T47D (cell line): Measurements from ENCODE around the gene THSD7A.

Experiments
- DNase-seq, 2 experiments: peaks; one replicate each; pipeline versions ENCODE4 v3.0.0 to v3.0.0-alpha.2; 2011 to 2012; ENCODE audit warnings: low read depth in 1 of 2, low spot score in 1 of 2
- JUND ChIP-seq: IDR thresholded peaks from 2 replicates; pipeline ENCODE4 v1.6.1; 2012; ENCODE audit warnings: low read depth
- in situ Hi-C: cut with HindIII; loops from 2 replicates; pipeline ENCODE4 v1.10.0; 2016; ENCODE audit warnings: low sequenced_read_pairs, low pct_unique_long_range_greater_than_20kb

Gene THSD7A

GRCh38 chr7:11831736-11832495 is at the start of gene THSD7A:
THSD7A (minus strand) TSS chr7:11832198; CDS start chr7:11831946, 252 bp downstream.
- in situ Hi-C loops = no loop called here
- DNase-seq = peak; percentile 50 to 57

GRCh38 chr7:11881680-11882079 is 49.7 kb upstream of the THSD7A start:
- in situ Hi-C loops = no loop called here
- DNase-seq = no peak
- no peak for TF ChIP-seq JUND

More at GRCh38 chr7:11831736-11832495, at the start of gene THSD7A:
- no peak for TF ChIP-seq JUND

DNA sequence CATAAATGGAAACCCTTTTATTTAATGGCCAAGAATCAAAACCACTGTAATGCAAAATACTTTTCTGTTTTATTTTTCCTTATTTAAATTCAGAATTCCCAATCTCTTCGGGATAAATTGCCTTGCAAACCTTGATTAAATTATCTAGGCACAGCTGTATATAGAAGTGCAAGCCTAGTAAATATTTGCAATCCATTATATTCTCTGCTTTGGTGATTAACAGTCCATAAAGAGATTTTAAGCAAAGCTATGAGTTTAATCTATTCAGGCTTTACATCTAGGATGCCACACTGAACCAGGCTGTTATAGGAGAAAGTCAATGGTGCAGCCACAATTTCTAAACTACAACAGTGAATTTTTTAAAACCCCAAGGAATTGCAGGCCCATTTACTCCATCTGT is 43.6 kb upstream of the THSD7A start:
- no peak for DNase-seq
- in situ Hi-C loops = no loop called here
- no peak for TF ChIP-seq JUND

GRCh38 chr7:11865671-11866070 is 33.7 kb upstream of the THSD7A start:
- no peak for TF ChIP-seq JUND
- no peak for DNase-seq
- in situ Hi-C loops = no loop called here

DNA sequence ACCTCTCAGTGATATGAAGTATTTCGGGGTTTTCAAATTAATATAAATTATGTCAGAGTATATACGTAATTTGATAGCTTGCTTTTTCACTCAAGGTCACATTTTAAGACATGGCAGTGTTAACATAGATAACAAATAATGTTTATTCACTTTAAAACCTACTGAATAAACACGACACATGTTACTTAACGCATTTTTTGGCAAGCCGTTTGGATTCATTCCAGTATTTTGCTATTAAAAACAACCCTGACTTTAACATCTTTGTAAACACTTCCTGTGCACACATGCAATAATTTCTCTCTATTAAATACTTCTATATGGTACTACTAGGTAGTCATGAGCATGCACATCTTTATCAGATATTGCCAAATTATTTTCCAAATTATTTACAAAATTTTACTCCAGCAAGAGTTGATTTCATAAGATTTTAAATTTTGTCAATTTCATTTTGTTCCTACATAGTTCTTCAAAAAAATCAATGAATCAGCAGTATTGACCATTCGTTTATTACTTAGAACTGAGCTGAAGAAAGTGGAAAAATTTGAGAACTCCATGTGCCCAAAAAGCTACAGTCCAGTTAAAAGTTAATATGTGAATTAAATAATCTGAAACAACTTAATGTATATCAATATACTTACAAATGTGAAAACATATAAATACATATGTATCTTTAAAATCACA is 26.8 kb upstream of the THSD7A start:
- TF ChIP-seq JUND = no peak
- peak in 1 of 2 experiments; percentile 34 for DNase-seq
- in situ Hi-C loops = no loop called here

DNA sequence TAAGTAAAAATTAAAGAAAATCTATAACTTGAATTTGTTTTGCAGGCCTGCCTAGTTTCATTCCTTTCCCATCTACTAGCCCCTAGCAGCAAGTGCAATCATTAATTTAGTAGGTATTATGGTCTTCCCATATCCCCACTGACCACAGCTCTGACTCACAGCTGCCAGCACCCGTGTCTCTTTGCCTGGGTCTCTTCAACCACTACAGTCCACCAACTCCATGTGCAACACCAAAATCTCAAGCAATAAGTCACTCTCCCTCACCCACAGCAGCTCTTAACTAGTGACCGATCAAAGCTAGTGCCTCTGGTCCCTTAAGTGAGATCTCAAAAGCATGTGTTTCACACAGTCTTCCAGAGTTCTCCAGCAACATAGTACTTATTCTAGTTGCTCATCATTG is 26.0 kb upstream of the THSD7A start:
- in situ Hi-C loops = no loop called here
- no peak for TF ChIP-seq JUND
- no peak for DNase-seq

DNA sequence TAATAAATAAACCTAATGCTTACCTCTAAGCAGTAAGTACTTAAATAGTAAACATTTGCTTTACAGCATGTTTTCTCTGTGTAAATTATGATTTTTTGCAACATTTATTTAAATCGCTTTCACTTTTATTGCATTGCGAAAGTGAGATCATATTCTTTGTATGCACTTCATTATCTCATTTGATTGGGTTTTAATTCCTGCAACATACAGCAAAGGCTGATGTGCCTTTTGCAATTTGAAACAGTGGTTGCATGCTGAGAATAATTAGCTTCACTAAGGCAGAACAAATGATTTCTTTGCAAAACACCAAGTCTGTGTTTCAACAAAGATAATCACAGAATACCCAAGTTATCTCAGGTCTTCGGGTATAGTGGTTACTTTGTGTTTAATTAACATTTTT is 16.3 kb upstream of the THSD7A start:
- DNase-seq = no peak
- in situ Hi-C loops = no loop called here

GRCh38 chr7:11847336-11847735 is 15.3 kb upstream of the THSD7A start:
- no peak for DNase-seq
- no peak for TF ChIP-seq JUND
- in situ Hi-C loops = no loop called here

More for the DNA sequence above, 16.3 kb upstream of the THSD7A start:
- TF ChIP-seq JUND = no peak

- no peak for DNase-seq
- TF ChIP-seq JUND = no peak
- in situ Hi-C loops = no loop called here
Observed at GRCh38 chr7:11846361-11846955, 14.5 kb upstream of the THSD7A start.

DNA sequence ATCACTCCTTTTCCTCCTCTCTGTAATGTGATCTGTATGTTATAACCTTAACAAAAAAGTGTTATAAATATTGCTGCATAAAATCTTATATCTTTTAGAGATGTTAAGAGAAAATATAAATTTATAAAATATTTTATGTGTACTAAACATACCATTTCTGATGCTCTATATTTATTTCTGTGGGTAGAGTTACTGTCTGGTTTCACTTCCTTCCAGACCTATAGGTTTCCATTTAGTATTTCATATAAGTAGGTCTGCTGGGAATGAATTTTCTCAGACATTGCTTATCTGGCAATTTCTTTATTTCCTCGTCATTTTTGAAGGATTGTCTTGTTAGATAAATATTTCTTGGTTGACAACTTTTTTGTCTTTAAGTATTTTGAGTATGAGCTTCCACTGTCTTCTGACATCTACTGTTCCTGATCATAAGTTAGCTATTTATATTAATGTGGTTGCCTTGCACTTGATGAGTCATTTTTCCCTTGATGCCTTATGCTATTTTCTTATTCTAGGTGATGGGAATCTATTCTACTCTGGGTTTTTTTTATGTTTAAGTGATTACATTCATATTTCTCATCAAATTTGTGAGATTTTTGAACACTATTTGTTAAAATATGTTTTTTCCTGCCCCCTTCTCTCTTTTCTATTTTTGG is 11.2 kb upstream of the THSD7A start:
- TF ChIP-seq JUND = no peak
- in situ Hi-C loops = no loop called here

DNA sequence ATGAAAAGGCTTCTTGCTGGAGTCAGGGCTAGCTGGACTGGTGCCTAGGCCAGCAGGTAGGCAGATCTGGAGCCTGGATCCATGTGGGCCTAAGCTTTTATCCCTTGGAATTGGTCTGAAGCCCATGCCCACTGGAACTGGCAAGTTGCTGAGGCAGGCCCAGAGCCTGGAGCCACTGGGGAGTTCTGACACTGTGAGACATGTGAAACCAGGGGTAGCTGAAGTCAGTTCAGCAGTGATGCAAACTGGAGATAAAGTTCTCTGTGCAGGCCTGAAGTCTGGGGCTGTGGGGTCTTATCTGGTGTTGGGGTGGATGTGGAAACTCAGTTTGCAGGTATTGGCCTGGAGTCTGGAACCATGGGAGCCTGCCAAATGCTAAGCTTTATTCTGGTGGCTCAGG is 9.7 kb upstream of the THSD7A start:
- DNase-seq = no peak
- no peak for TF ChIP-seq JUND
- in situ Hi-C loops = no loop called here

More for the DNA sequence above, 11.2 kb upstream of the THSD7A start:
- no peak for DNase-seq

DNA sequence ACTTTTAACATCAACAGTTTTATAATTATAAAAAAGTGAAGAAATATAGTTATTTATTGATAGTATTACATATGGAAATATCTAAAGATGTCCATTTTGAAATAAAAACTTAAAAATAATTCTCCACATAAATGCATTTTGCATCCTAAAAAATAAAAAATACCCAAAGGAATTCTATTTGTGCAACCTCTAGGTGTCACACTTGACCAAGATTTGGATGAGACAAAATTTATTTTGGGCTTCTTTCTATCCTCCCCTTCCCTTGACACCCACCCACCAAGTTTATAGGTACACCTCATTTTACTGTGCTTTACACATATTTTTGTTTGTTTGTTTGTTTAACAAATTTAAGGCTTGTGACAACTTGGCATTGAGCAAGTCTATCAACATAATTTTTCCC is 3.3 kb upstream of the THSD7A start:
- peak in 1 of 2 experiments; percentile 31 for DNase-seq
- in situ Hi-C loops = no loop called here

More for the DNA sequence above, 3.3 kb upstream of the THSD7A start:
- no peak for TF ChIP-seq JUND
